ENCODE data around the gene DCAKD.
A peak's percentile ranks its signal among the peaks of the same experiment; 100 is the strongest.

Gene DCAKD
- total RNA-seq: 14.9 to 36.0 (median 19.7) reads per million in 9 experiments

DNA sequence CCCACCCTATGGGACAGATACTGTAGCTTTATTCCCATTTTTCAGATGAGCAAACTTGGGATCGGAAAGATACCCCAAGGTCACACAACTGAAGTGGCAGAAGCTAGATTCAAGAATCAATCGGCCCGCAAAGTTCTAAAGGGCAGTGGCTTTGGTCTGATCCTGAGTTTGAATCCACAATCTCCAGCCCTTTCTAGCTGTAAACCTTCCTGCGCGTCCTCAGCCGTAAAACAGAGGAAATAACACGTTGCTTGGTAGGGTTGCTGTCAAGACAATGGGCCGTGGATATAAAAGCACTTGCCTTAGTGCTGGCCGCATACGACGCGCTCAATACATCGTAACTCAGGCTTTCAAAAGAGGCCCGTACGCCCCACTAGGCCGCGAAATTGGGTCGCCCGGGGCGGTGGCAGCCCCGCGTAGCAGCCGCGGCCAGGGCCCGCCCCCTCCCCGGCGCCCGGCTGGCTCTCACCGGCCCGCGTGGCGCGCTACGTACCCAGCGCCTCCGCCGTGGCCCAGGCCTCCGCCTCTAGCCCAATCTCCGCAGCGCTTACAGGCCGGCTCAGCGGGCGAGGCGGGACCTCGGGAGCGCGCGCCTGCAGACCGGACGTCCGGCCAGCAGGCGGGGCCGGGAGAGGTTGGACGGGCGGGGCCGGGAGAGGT, at the start of gene DCAKD:
DCAKD (minus strand) TSS at position 573 of the 660 bp plus-strand sequence. CDS start 16,747 bp downstream, outside the sequence.
- Mint-ChIP-seq H3K4me1 (ENCODE audit: low read depth in 2 of 2) (peaks cover 18 to 27% of the 10 kb centered on the region in 2 donors), H3K27me3 (no peaks in the 10 kb centered on the region), H3K36me3 (ENCODE audit: insufficient read depth) (peaks cover 5% of the 10 kb centered on the region), H3K4me3 (peak within 1 kb of the TSS; percentile 89 to 96), H3K9me3 (no peaks in the 10 kb centered on the region), H3K27ac (peak within 1 kb of the TSS; percentile 96 to 98)
- ATAC-seq (replicated peaks) (peak; percentile 93), DNase-seq (peak; percentile 75 to 84 (median 81))

DNA sequence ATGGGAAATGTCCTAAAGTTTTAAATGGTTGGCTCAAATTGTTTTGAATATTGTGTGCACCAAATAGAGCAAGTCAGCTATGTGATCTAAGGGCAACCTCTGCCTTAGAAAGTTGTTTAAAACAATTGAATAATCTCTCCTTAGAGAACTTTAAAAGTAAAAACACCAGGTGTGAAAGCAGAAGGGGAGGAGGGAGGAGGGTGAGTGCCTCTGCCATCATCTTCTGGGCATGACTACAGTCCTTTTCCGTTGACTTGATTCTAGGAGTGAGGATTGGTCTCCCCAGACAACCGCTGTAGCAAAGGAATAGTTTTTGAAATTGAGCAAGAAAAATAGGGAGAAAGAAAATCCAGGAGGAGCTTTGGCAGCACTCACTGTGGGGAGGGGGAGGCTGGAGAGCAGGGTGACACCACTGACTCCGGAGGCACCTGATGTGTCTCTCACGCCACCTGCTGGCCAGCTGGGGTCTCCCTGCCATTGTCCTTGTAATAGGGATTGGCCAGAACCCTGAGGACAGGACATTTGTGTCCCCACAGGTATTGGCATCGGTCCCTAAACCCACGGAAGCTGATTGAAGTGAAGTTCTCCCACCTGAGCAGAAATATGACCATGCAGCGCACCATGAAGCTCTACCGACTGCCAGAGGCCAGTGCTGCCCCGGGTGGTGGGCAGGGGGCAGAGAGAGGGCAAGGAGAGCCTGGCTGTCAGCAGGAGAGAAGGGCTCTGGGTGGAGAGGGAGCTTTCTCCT, 47.6 kb upstream of the DCAKD start:
- Mint-ChIP-seq H3K4me1 (ENCODE audit: low read depth in 2 of 2) (peaks cover 3% of the 10 kb centered on the region in 2 donors), H3K36me3 (ENCODE audit: insufficient read depth) (peaks cover 84% of the 10 kb centered on the region), H3K27me3 (no peaks in the 10 kb centered on the region), H3K27ac (peak overlapping the region in 1 of 2 donors; percentile 79), H3K4me3 (no peak overlapping the region), H3K9me3 (no peaks in the 10 kb centered on the region)
- DNase-seq: peak; percentile 58 to 73 (median 66)
- peak; percentile 78 for ATAC-seq (replicated peaks)

DNA sequence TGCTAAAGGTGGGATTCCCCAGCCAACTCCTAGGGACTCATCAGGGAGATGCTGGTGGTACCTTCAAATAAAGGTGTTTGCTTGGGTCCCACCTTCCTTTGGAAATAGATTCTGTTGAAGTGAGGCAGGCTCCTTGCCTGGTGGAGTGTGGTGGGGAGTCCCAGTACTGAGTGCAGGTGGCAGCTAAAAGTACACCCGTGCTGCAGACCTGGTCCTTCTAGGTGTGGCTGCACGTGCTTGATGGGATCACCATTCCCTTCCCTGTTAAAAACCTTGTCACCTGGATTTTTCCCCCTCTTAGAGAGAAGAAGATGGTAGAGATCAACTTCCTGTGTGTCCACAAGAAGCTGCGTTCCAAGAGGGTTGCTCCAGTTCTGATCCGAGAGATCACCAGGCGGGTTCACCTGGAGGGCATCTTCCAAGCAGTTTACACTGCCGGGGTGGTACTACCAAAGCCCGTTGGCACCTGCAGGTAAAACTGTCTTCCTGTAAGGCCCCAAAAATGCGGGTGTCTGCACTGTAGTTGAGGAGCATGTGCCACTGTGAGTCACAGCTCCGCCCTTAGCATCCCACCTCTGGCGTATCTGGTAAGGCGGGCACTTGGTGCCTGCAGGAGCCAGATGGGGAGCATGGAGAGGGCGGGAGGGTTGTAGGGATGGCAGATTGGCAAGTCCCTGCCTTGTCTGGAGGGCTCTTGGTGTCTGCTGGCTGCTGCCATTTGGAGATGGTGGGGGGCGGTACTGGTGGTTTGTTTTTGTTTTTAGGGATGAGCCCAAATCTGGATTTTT, 46.8 kb upstream of the DCAKD start:
- H3K4me3 Mint-ChIP-seq: no peak overlapping the region
- no peaks in the 10 kb centered on the region for H3K9me3 Mint-ChIP-seq
- peak overlapping the region in 1 of 2 donors; percentile 79 for H3K27ac Mint-ChIP-seq
- H3K4me1 Mint-ChIP-seq (ENCODE audit: low read depth in 2 of 2): peaks cover 3% of the 10 kb centered on the region in 2 donors
- no peak for ATAC-seq (replicated peaks)
- no peak for DNase-seq
- no peaks in the 10 kb centered on the region for H3K27me3 Mint-ChIP-seq
- H3K36me3 Mint-ChIP-seq (ENCODE audit: insufficient read depth): peaks cover 83% of the 10 kb centered on the region

GRCh38 chr17:45096926-45097325, 45.5 kb upstream of the DCAKD start:
- H3K36me3 Mint-ChIP-seq (ENCODE audit: insufficient read depth): peaks cover 79% of the 10 kb centered on the region
- H3K9me3 Mint-ChIP-seq: no peaks in the 10 kb centered on the region
- DNase-seq (no peak), ATAC-seq (replicated peaks) (no peak)
- H3K27me3 Mint-ChIP-seq: no peaks in the 10 kb centered on the region
- peaks cover 3% of the 10 kb centered on the region in 2 donors for H3K4me1 Mint-ChIP-seq (ENCODE audit: low read depth in 2 of 2)
- H3K27ac Mint-ChIP-seq: peak overlapping the region in 1 of 2 donors; percentile 46
- H3K4me3 Mint-ChIP-seq: no peak overlapping the region

DNA sequence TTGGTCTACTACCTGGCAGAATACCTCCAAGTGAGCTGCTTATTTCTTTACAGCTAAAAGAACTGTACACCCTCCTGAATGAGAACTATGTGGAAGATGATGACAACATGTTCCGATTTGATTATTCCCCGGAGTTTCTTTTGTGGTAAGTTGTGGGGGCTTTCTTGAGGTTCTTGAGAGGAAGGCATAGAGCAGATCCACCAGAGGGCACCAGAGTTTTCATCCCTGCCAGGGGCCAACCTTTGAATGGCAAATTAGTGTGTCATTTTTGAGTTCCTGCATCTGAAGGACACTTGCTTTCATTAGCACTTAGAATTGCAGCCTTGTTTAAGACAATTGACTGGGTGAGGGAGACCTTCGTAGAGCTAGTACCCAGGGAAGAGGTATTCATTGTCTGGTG, 44.7 kb upstream of the DCAKD start:
- Mint-ChIP-seq H3K27me3 (no peaks in the 10 kb centered on the region), H3K9me3 (no peaks in the 10 kb centered on the region), H3K36me3 (ENCODE audit: insufficient read depth) (peaks cover 78% of the 10 kb centered on the region), H3K4me3 (no peak overlapping the region), H3K27ac (peak overlapping the region in 1 of 2 donors; percentile 46), H3K4me1 (ENCODE audit: low read depth in 2 of 2) (peaks cover 3% of the 10 kb centered on the region in 2 donors)
- DNase-seq (no peak), ATAC-seq (replicated peaks) (no peak)

GRCh38 chr17:45093444-45094110, 42.1 kb upstream of the DCAKD start:
- Mint-ChIP-seq H3K4me1 (ENCODE audit: low read depth in 2 of 2) (peaks cover 0 to 3% of the 10 kb centered on the region in 2 donors), H3K27me3 (no peaks in the 10 kb centered on the region), H3K9me3 (no peaks in the 10 kb centered on the region), H3K4me3 (no peak overlapping the region), H3K36me3 (ENCODE audit: insufficient read depth) (peaks cover 73% of the 10 kb centered on the region), H3K27ac (no peak overlapping the region)
- ATAC-seq (replicated peaks) (no peak), DNase-seq (no peak)

- ATAC-seq (replicated peaks) (no peak), DNase-seq (no peak)
- Mint-ChIP-seq H3K4me3 (no peak overlapping the region), H3K4me1 (ENCODE audit: low read depth in 2 of 2) (peaks cover 0 to 1% of the 10 kb centered on the region in 2 donors), H3K36me3 (ENCODE audit: insufficient read depth) (peaks cover 77% of the 10 kb centered on the region), H3K27me3 (no peaks in the 10 kb centered on the region), H3K27ac (peak overlapping the region in 1 of 2 donors; percentile 84), H3K9me3 (no peaks in the 10 kb centered on the region)
Observed at GRCh38 chr17:45092911-45093430, 41.5 kb upstream of the DCAKD start.

DNA sequence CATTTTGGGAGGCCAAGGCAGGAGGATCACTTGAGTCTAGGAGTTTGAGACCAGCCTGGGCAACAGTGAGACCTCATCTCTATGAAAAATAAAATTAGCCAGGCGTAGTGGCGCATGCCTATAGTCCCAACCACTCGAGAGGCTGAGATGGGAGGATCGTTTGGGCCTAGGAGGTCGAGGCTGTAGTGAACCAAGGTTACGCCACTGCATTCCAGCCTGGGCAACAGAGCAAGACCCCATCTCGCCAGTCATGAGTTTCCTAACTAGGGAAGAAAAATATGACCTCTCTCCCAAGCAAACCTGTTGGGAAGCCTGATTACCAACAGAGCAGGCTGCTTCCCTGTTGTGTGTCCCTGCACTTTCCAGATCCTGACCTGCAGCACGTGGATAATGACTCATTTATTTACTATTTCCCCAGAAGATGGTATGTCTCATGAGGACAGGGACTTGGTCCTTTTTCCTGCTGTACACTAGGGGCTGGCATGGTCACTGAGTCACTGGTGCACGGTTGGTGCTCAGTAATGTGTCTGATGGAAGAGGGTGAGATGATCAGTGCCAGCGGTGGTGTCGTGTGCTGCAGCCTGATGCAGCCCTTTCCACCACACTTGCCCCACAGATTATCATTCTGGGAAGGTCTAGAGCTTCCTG, 40.5 kb upstream of the DCAKD start:
- DNase-seq: no peak
- H3K4me3 Mint-ChIP-seq: no peak overlapping the region

DNA sequence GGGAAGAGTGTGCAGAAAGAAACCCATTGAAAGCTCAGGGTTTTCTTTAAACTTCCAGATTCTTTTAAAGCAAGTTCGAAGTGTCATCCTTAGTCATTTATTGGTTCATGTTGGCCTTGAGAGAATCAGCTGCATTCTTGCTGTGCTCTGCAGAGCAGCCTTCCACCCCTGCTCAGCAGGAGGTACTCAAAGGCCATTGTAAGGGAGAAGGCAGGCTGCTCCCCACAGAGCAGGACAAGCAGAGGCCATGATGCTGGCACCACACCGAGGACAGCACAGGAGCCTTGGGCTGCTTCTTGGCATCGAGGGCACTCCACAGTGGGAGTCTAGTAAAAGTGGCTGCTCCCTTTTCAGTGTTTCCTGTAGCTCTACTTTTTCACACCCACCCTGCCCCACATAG, 39.3 kb upstream of the DCAKD start:
- peak overlapping the region; percentile 32 to 51 for H3K27ac Mint-ChIP-seq

More for the DNA sequence above, 40.5 kb upstream of the DCAKD start:
- Mint-ChIP-seq H3K4me1 (ENCODE audit: low read depth in 2 of 2) (peaks cover 0 to 1% of the 10 kb centered on the region in 2 donors), H3K9me3 (no peaks in the 10 kb centered on the region), H3K27ac (peak overlapping the region; percentile 51 to 84), H3K36me3 (ENCODE audit: insufficient read depth) (peaks cover 77% of the 10 kb centered on the region), H3K27me3 (no peaks in the 10 kb centered on the region)
- no peak for ATAC-seq (replicated peaks)

DNA sequence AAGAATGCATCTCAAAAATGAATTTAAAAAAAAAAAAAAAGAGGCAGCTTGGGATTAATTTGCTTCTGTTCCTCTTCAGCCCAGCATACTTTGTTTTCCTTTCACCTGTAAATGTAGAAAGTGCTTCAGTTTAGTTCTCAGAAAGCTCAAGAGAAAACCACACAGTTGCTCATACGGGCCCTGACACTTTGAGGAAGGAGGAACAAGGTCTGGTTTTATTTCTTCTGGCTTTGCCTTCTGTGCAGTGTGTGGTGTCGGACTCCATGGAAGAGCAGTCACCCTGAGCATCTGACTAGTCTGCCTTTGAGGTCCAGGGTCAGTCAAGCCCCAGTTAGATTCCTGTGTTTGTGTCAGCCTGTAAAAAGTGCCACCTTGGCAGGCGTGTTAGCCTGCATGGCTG, 37.3 kb upstream of the DCAKD start:
- H3K36me3 Mint-ChIP-seq (ENCODE audit: insufficient read depth): peaks cover 73% of the 10 kb centered on the region
- H3K27me3 Mint-ChIP-seq: no peaks in the 10 kb centered on the region
- no peak for DNase-seq
- H3K4me3 Mint-ChIP-seq: no peak overlapping the region
- H3K9me3 Mint-ChIP-seq: no peaks in the 10 kb centered on the region
- no peaks in the 10 kb centered on the region for H3K4me1 Mint-ChIP-seq (ENCODE audit: low read depth in 2 of 2)
- ATAC-seq (replicated peaks): no peak
- H3K27ac Mint-ChIP-seq: no peak overlapping the region

More for the DNA sequence above, 39.3 kb upstream of the DCAKD start:
- Mint-ChIP-seq H3K4me3 (no peak overlapping the region), H3K4me1 (ENCODE audit: low read depth in 2 of 2) (no peaks in the 10 kb centered on the region), H3K36me3 (ENCODE audit: insufficient read depth) (peaks cover 77% of the 10 kb centered on the region), H3K9me3 (no peaks in the 10 kb centered on the region), H3K27me3 (no peaks in the 10 kb centered on the region)
- ATAC-seq (replicated peaks): no peak
- DNase-seq: no peak

- peaks cover 71% of the 10 kb centered on the region for H3K36me3 Mint-ChIP-seq (ENCODE audit: insufficient read depth)
- DNase-seq: no peak
- no peaks in the 10 kb centered on the region for H3K9me3 Mint-ChIP-seq
- H3K27me3 Mint-ChIP-seq: no peaks in the 10 kb centered on the region
- no peak for ATAC-seq (replicated peaks)
- H3K4me3 Mint-ChIP-seq: no peak overlapping the region
- no peak overlapping the region for H3K27ac Mint-ChIP-seq
- no peaks in the 10 kb centered on the region for H3K4me1 Mint-ChIP-seq (ENCODE audit: low read depth in 2 of 2)
Observed at GRCh38 chr17:45087978-45088377, 36.5 kb upstream of the DCAKD start.

- H3K36me3 Mint-ChIP-seq (ENCODE audit: insufficient read depth): peaks cover 72% of the 10 kb centered on the region
- no peak overlapping the region for H3K4me3 Mint-ChIP-seq
- H3K27me3 Mint-ChIP-seq: no peaks in the 10 kb centered on the region
- H3K27ac Mint-ChIP-seq: no peak overlapping the region
- H3K4me1 Mint-ChIP-seq (ENCODE audit: low read depth in 2 of 2): no peaks in the 10 kb centered on the region
- ATAC-seq (replicated peaks) (no peak), DNase-seq (no peak)
- H3K9me3 Mint-ChIP-seq: no peaks in the 10 kb centered on the region
Observed at GRCh38 chr17:45087504-45087975, 36.1 kb upstream of the DCAKD start.
